Body of pancreas (tissue), 4 donors: ENCODE results near the gene ABCB9. TPM values are rescaled to one million over a fixed set of nuclear protein-coding genes. Genes with fewer than 3 reads are reported as not detected.
A peak's percentile ranks its signal among the peaks of the same experiment; 100 is the strongest.

ENCODE experiments used
- ATAC-seq: fragments of 150-250 bp; one replicate; pipeline ENCODE4 v1.9.1; 2016
- DNase-seq, 4 donors: peaks; one replicate each; pipeline ENCODE4 v3.0.0-alpha.2; 2019
- H3K27ac ChIP-seq, 4 donors: fragments of 200-600 bp; sonication (generic); 1 replicate in 3 of 4; 2 replicates in 1 of 4; pipeline versions ENCODE4 v1.5.1 to v1.6.1; 2016 to 2019; ENCODE audit warnings: mild to moderate bottlenecking in 1 of 4, mixed read lengths in 1 of 4, moderate library complexity in 1 of 4
- H3K27me3 ChIP-seq, 2 donors: fragments of 200-600 bp; sonication (generic); one replicate each; pipeline ENCODE4 v1.6.0; 2016; ENCODE audit warnings: mild to moderate bottlenecking in 1 of 2
- H3K36me3 ChIP-seq, 2 donors: fragments of 200-600 bp; sonication (generic); replicated peaks in 1 of 2; 2 replicates each; pipeline ENCODE4 v1.5.1; 2016; ENCODE audit warnings: low read depth in 2 of 2; ENCODE audit not compliant: insufficient read depth in 1 of 2
- H3K4me1 ChIP-seq: fragments of 200-600 bp; sonication (generic); one replicate; pipeline ENCODE4 v1.6.0; 2016
- H3K4me3 ChIP-seq, 2 donors: fragments of 200-600 bp; sonication (generic); 1 replicate in 1 of 2; 2 replicates in 1 of 2; pipeline ENCODE4 v1.5.1; 2016 to 2019
- H3K9me3 ChIP-seq, 3 donors: fragments of 200-600 bp; sonication (generic); 1 replicate in 2 of 3; 2 replicates in 1 of 3; pipeline ENCODE4 v1.5.1; 2016
- POLR2A ChIP-seq, 3 donors: fragments of 450-650 bp; IDR thresholded peaks; one replicate each; pipeline ENCODE4 v1.6.1; 2016; ENCODE audit warnings: antibody characterized with exemption in 3 of 3, mild to moderate bottlenecking in 2 of 3
- WGBS, 2 donors: methylation state at CpG; one replicate each; pipeline ENCODE4 v1.1.5; 2017; 5-methylcytosine and 5-hydroxymethylcytosine counted together
- intact Hi-C: fragments of 100-400 bp; cut with DNase I; formaldehyde crosslinking; loops from one replicate; pipeline ENCODE4 v1.15.1; 2023
- total RNA-seq, 2 donors: library from RNA; depleted of rRNA; stranded (reverse); fragments of >200 nt; gene quantifications; one replicate each; pipeline ENCODE4 v1.1.0, GENCODE V29; 2016
- TF ChIP-seq, protein P1 (sequence below), 7 experiments: fragments of 450-650 bp in 4 of 7; fragments of 200-600 bp in 3 of 7; sonication (generic) in 3 of 7; IDR thresholded peaks; one replicate each; pipeline ENCODE4 v1.5.1; 2016 to 2019; ENCODE audit warnings: antibody characterized with exemption in 7 of 7

ABCB9 gene
- total RNA-seq, 2 donors from 2014 or later = 5.2 to 7.9 TPM

DNA sequence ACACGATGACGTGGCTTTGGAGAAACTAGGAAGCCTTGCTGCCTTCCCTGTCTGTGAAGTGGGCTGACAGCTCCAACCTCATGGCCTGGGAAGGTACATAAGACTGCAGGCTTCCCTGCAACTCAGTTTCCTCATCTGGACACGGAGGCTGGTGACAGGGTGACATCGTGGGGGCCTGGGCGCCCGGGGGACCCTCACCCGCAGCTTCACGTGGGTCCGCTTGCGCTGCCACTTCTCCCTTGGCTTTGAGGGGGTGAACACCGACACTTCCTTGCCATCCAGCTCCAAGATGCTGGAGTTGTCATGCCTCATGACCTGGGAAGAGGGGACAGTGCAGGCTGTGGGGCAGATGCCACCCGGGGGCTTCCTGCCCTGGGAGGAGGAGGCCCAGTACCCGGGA lies 21.8 kb upstream of the ABCB9 start:
- no peak overlapping the region for H3K27ac ChIP-seq
- no peak for DNase-seq
- H3K36me3 ChIP-seq = no peaks in the 10 kb centered on the region
- TF ChIP-seq, protein P1, sequence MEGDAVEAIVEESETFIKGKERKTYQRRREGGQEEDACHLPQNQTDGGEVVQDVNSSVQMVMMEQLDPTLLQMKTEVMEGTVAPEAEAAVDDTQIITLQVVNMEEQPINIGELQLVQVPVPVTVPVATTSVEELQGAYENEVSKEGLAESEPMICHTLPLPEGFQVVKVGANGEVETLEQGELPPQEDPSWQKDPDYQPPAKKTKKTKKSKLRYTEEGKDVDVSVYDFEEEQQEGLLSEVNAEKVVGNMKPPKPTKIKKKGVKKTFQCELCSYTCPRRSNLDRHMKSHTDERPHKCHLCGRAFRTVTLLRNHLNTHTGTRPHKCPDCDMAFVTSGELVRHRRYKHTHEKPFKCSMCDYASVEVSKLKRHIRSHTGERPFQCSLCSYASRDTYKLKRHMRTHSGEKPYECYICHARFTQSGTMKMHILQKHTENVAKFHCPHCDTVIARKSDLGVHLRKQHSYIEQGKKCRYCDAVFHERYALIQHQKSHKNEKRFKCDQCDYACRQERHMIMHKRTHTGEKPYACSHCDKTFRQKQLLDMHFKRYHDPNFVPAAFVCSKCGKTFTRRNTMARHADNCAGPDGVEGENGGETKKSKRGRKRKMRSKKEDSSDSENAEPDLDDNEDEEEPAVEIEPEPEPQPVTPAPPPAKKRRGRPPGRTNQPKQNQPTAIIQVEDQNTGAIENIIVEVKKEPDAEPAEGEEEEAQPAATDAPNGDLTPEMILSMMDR (IDR thresholded peaks at IDR 0.05) = no peak
- TF ChIP-seq POLR2A (IDR thresholded peaks at IDR 0.05) = no peak
- no peaks in the 10 kb centered on the region for H3K9me3 ChIP-seq
- 77 to 86% methylated on average over 3 to 13 of the region's 13 CpGs for WGBS, 2 donors
- H3K27me3 ChIP-seq = no peaks in the 10 kb centered on the region
- peaks cover 23% of the 10 kb centered on the region for H3K4me1 ChIP-seq
- ATAC-seq = no peak
- intact Hi-C loops = no loop called here
- no peak overlapping the region for H3K4me3 ChIP-seq

DNA sequence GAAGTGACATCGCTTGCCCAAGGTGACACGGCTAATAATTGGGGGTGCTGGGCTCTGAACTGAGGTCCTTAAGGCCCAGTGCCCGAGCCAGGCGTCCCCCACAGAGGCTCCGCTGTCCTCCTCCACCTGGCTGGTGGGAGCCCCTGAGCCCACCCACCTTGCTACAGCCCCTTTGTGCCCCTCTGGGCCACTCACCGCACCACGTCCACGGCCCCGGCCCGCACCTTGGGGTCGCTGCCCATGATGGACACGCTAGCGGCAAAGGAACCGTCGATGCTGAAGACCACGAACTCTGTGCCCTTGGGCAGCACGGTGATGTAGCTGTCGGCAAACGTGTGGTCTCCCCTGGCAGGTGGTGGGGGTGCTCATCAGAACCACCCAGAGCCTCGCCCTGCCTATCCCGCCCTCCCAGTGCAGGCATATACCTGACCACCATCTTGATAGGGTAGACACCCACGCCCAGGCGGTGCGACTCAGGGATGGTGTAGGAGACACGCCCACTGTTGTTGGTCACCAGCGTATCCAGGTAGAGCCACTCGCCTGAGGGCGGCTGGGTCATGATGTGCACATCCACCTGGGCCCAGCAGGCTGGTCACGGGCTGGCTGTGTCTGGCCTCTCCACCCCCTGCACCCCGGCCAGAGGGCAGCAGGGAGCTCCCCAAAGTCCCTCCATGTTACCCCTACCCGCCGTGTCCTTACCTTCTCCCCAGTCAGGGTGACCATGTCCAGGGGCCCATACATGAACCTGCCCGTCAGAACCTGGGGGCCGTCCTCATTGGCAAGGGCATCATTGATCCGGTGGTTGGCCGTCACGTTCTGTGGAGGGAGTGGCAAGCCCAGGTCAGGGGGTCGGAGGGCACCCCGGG lies 21.1 kb upstream of the ABCB9 start:
- intact Hi-C loops = no loop called here
- WGBS, 2 donors = 82 to 88% methylated on average over 14 to 23 of the region's 39 CpGs
- H3K36me3 ChIP-seq = no peaks in the 10 kb centered on the region

DNA sequence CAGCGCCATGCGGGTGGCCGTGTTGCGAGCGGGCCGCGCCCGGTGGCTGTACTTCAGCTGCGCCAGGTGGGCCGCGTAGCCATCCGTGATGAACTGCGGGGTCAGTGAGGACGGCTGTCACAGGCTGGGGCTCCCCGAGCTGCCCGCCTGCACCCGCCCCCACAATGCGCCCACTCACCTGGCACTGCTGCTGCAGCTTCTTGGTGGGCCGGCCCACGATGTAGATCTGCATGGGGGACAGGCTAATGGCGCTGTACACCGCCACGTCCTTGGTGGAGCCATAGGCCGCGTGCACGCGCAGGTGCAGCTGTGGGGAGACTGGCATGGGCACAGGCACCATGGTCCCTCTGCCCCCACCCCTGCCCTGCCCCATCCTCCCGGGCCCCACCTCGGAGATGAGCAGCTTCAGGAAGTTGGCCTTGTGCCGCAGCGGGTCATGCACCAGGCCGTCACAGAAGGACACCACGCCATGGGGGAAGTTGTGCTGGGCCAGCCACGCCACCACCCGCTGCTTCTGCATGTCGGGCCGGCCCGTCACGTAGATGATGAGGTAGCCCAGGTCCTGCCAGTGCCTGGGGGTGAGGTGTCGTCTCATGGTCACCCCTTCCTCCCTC lies 20.1 kb upstream of the ABCB9 start:
- Histone ChIP-seq H3K27me3 (no peaks in the 10 kb centered on the region), H3K4me1 (peaks cover 40% of the 10 kb centered on the region), H3K27ac (no peak overlapping the region), H3K4me3 (no peak overlapping the region), H3K9me3 (no peaks in the 10 kb centered on the region), H3K36me3 (no peaks in the 10 kb centered on the region)
- TF ChIP-seq POLR2A (IDR thresholded peaks at IDR 0.05) = no peak
- TF ChIP-seq, protein P1 (IDR thresholded peaks at IDR 0.05) = no peak
- intact Hi-C loops = no loop called here
- 94% methylated on average over 38 of the region's 40 CpGs; no CpG with 5 or more reads in 1 of the 2 donors for WGBS, 2 donors
- ATAC-seq = no peak
- no peak for DNase-seq

More for the DNA sequence above, 21.1 kb upstream of the ABCB9 start:
- H3K4me3 ChIP-seq = no peak overlapping the region
- no peaks in the 10 kb centered on the region for H3K9me3 ChIP-seq
- no peaks in the 10 kb centered on the region for H3K27me3 ChIP-seq
- ATAC-seq (no peak), DNase-seq (no peak)
- no peak overlapping the region for H3K27ac ChIP-seq
- H3K4me1 ChIP-seq = peaks cover 31% of the 10 kb centered on the region
- no peak for TF ChIP-seq POLR2A (IDR thresholded peaks at IDR 0.05)
- TF ChIP-seq, protein P1 (IDR thresholded peaks at IDR 0.05) = no peak

DNA sequence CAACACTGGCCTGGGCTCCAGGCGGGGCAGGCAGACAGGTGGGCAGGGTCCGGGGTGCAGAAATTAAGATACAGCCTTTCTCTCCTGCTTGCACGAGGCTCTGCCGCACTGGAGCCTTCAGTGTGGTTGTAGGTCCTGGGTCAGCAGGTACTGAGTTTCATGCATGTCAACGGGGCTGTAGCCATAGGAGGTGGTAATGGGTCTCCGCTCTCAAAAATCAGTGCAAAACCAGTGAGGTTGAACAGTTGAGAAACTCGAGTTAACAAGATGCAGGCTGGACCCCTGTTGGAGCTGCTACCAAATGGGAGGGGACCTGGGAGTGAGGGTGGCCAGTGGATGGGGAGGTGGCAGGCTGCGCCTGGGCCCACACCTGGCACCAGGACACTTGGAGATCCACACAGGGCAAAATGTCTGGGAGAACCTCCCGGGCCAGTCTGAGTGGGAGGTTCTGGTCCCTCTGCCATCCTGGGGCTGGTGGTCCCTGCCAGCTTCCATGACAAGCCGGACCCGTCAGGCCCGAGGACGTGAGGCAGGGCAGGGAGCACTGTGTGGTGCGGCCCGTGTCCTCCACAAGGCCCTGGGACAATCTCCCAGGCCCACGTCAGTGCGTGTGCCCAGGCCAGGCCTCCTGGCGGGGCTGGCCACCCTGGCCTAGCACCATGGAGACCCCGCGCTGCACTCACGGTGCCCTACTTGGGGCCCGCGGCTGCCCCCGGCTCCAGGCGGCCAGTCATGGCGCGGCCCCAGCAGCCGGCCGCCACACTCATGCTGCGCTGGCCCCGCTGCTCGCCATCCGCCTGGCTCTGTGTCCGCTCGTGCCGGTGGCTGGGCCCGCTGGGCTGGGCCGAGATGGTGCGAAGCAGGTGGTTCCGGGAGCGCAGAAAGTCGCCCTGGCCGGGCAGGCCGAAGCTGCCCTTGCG lies 19.3 kb upstream of the ABCB9 start:
- DNase-seq (no peak), ATAC-seq (no peak)
- Histone ChIP-seq H3K36me3 (no peaks in the 10 kb centered on the region), H3K4me1 (peaks cover 44% of the 10 kb centered on the region), H3K4me3 (no peak overlapping the region), H3K27me3 (no peaks in the 10 kb centered on the region), H3K9me3 (no peaks in the 10 kb centered on the region), H3K27ac (peak overlapping the region in 3 of 4 donors; percentile 19 to 66 (median 64))
- no peak for TF ChIP-seq POLR2A (IDR thresholded peaks at IDR 0.05)
- TF ChIP-seq, protein P1 (IDR thresholded peaks at IDR 0.05) = no peak
- intact Hi-C loops = no loop called here
- 85 to 90% methylated on average over 17 to 40 of the region's 45 CpGs for WGBS, 2 donors
